Thyroid gland (tissue), 4 donors: Measurements from ENCODE around the gene FAM117A. TPM values are rescaled to one million over a fixed set of nuclear protein-coding genes. Genes with fewer than 3 reads are reported as not detected.
A peak's percentile ranks its signal among the peaks of the same experiment; 100 is the strongest.

ENCODE experiments used
- DNase-seq, 2 donors: peaks; one replicate each; pipeline ENCODE4 v3.0.0-alpha.2; 2019
- H3K27ac ChIP-seq, 3 donors: fragments of 200-600 bp; sonication (generic); 1 replicate in 2 of 3; 2 replicates in 1 of 3; pipeline ENCODE4 v1.5.1; 2016 to 2019; ENCODE audit warnings: mild to moderate bottlenecking in 1 of 3, moderate library complexity in 1 of 3
- H3K27me3 ChIP-seq: fragments of 200-600 bp; sonication (generic); one replicate; pipeline ENCODE4 v1.5.1; 2019
- H3K36me3 ChIP-seq, 2 donors: fragments of 200-600 bp; sonication (generic); one replicate each; pipeline ENCODE4 v1.5.1; 2016 to 2019
- H3K4me1 ChIP-seq, 2 donors: fragments of 200-600 bp; sonication (generic); one replicate each; pipeline ENCODE4 v1.5.1; 2017 to 2019
- H3K4me3 ChIP-seq, 3 donors: fragments of 200-600 bp; sonication (generic); replicated peaks in 1 of 3; 1 replicate in 2 of 3; 2 replicates in 1 of 3; pipeline ENCODE4 v1.5.1; 2016; ENCODE audit warnings: mild to moderate bottlenecking in 1 of 3
- H3K9me3 ChIP-seq: fragments of 200-600 bp; sonication (generic); one replicate; pipeline ENCODE4 v1.5.1; 2017
- CTCF ChIP-seq, 6 experiments: fragments of 200-600 bp in 3 of 6; fragments of 450-650 bp in 3 of 6; sonication (generic) in 3 of 6; IDR thresholded peaks; one replicate each; pipeline ENCODE4 v1.5.1; 2016 to 2019; ENCODE audit warnings: antibody characterized with exemption in 6 of 6, mild to moderate bottlenecking in 2 of 6, inconsistent platforms in 1 of 6, moderate library complexity in 1 of 6
- POLR2A ChIP-seq, 2 donors: fragments of 450-650 bp; IDR thresholded peaks; one replicate each; pipeline ENCODE4 v1.6.1; 2017; ENCODE audit warnings: antibody characterized with exemption in 2 of 2, mild to moderate bottlenecking in 2 of 2, moderate library complexity in 1 of 2
- WGBS, 2 donors: methylation state at CpG; one replicate each; pipeline ENCODE4 v1.1.5; 2017; 5-methylcytosine and 5-hydroxymethylcytosine counted together
- intact Hi-C: fragments of 100-400 bp; cut with DNase I; formaldehyde crosslinking; loops from one replicate; pipeline ENCODE4 v1.15.1; 2023
- total RNA-seq, 4 donors: library from RNA; depleted of rRNA; stranded (reverse); fragments of >200 nt; gene quantifications; one replicate each; pipeline ENCODE4 v1.2.3, GENCODE V29; 2016

FAM117A gene
- total RNA-seq, 4 donors from 2014 or later: 12.4 to 41.5 (median 23.3) TPM

GRCh38 chr17:49784636-49785035 lies 20.7 kb upstream of the FAM117A start:
- no peaks in the 10 kb centered on the region for H3K9me3 ChIP-seq
- no peak overlapping the region for H3K27ac ChIP-seq
- TF ChIP-seq POLR2A (IDR thresholded peaks at IDR 0.05) (no peak), CTCF (IDR thresholded peaks at IDR 0.05) (no peak)
- intact Hi-C loops: loop anchor here (5.0 kb wide), 1 partner anchor 212 kb away; no protein-coding TSS in a partner anchor
- DNase-seq: no peak
- peaks cover 4 to 11% of the 10 kb centered on the region in 2 donors for H3K4me1 ChIP-seq
- no peaks in the 10 kb centered on the region for H3K27me3 ChIP-seq
- H3K36me3 ChIP-seq: no peaks in the 10 kb centered on the region
- WGBS, 2 donors: 77 to 81% methylated on average over 1 of the region's 1 CpG
- H3K4me3 ChIP-seq: no peak overlapping the region

GRCh38 chr17:49783791-49784190 lies 19.9 kb upstream of the FAM117A start:
- Histone ChIP-seq H3K4me3 (no peak overlapping the region), H3K27ac (no peak overlapping the region), H3K4me1 (peaks cover 0 to 15% of the 10 kb centered on the region in 2 donors), H3K27me3 (no peaks in the 10 kb centered on the region), H3K36me3 (no peaks in the 10 kb centered on the region), H3K9me3 (no peaks in the 10 kb centered on the region)
- no peak for TF ChIP-seq POLR2A (IDR thresholded peaks at IDR 0.05)
- no peak for TF ChIP-seq CTCF (IDR thresholded peaks at IDR 0.05)
- intact Hi-C loops: loop anchor here (2.0 to 5.0 kb wide), 2 partner anchors 77 to 211 kb away; partner anchors contain the start of gene SLC35B1
- no peak for DNase-seq

- intact Hi-C loops: loop anchor here (2.0 to 5.0 kb wide), 2 partner anchors 76 to 211 kb away; partner anchors contain the start of gene SLC35B1
- Histone ChIP-seq H3K4me3 (no peak overlapping the region), H3K4me1 (peaks cover 0 to 15% of the 10 kb centered on the region in 2 donors), H3K36me3 (no peaks in the 10 kb centered on the region), H3K27ac (no peak overlapping the region), H3K27me3 (no peaks in the 10 kb centered on the region), H3K9me3 (no peaks in the 10 kb centered on the region)
- TF ChIP-seq CTCF (IDR thresholded peaks at IDR 0.05) (no peak), POLR2A (IDR thresholded peaks at IDR 0.05) (no peak)
- WGBS, 2 donors: 57 to 73% methylated on average over 3 of the region's 3 CpGs
- no peak for DNase-seq
Observed at GRCh38 chr17:49783071-49783715, 19.3 kb upstream of the FAM117A start.

GRCh38 chr17:49779739-49780231 lies 15.9 kb upstream of the FAM117A start:
- 12 to 25% methylated on average over 2 of the region's 2 CpGs for WGBS, 2 donors
- TF ChIP-seq CTCF (IDR thresholded peaks at IDR 0.05) (peak in 5 of 6 experiments; percentile 32 to 74 (median 63)), POLR2A (IDR thresholded peaks at IDR 0.05) (no peak)
- intact Hi-C loops: loop anchor here (5.0 kb wide), 1 partner anchor 207 kb away; no protein-coding TSS in a partner anchor
- peak; percentile 49 to 53 for DNase-seq
- Histone ChIP-seq H3K27me3 (no peaks in the 10 kb centered on the region), H3K4me3 (no peak overlapping the region), H3K9me3 (no peaks in the 10 kb centered on the region), H3K4me1 (peaks cover 16 to 30% of the 10 kb centered on the region in 2 donors), H3K27ac (peak overlapping the region in 1 of 3 donors; percentile 43), H3K36me3 (no peaks in the 10 kb centered on the region)

GRCh38 chr17:49779156-49779738 lies 15.3 kb upstream of the FAM117A start:
- Histone ChIP-seq H3K27ac (peak overlapping the region in 1 of 3 donors; percentile 43), H3K4me3 (no peak overlapping the region), H3K36me3 (no peaks in the 10 kb centered on the region), H3K9me3 (no peaks in the 10 kb centered on the region), H3K27me3 (no peaks in the 10 kb centered on the region), H3K4me1 (peaks cover 18 to 36% of the 10 kb centered on the region in 2 donors)
- intact Hi-C loops: no loop called here
- 100% methylated on average over 1 of the region's 2 CpGs for WGBS, 2 donors
- TF ChIP-seq CTCF (IDR thresholded peaks at IDR 0.05): no peak
- no peak for TF ChIP-seq POLR2A (IDR thresholded peaks at IDR 0.05)
- no peak for DNase-seq
